GM12878 (cell line): Measurements from ENCODE around the gene SCAMP1. TPM values are rescaled to one million over a fixed set of nuclear protein-coding genes. Genes with fewer than 3 reads are reported as not detected.

Experiments used
- ATAC-seq: fragments of 200-7000 bp; cut with Tn5 transposase; 3 replicates; pipeline ENCODE4 v1.9.1; 2020; ENCODE audit warnings: mild to moderate bottlenecking, moderate library complexity
- BruUV-seq: library from RNA; stranded (reverse); fragments of 400-500 nt; replicated peaks from 2 replicates; lab custom pipeline; 2021; lab: Mats Ljungman, UMichigan
- CTCF ChIA-PET: fragments of 300-600 bp; sonication (Branson Sonifier 250); formaldehyde crosslinking; extraction: SDS; loops from one replicate; lab custom pipeline; 2021; ENCODE audit warnings: inconsistent platforms; lab: Yijun Ruan, JAX
- POLR2A ChIA-PET: fragments of 350-600 bp; formaldehyde crosslinking; extraction: SDS; loops from one replicate; lab custom pipeline; 2021; ENCODE audit warnings: inconsistent platforms; lab: Charles Lee
- RAD21 ChIA-PET: fragments of 300-600 bp; sonication (Branson Sonifier 250); formaldehyde crosslinking; loops from one replicate; lab custom pipeline; 2023; ENCODE audit warnings: antibody characterized with exemption; ENCODE audit not compliant: unreplicated experiment; lab: Charles Lee
- SMC1A ChIA-PET: fragments of 300-600 bp; sonication (Branson Sonifier 250); formaldehyde crosslinking; loops from one replicate; lab custom pipeline; 2023; ENCODE audit not compliant: unreplicated experiment, uncharacterized antibody; lab: Charles Lee
- DNase-seq: peaks from one replicate; pipeline ENCODE4 v3.0.0-alpha.2; 2011; ENCODE audit warnings: low read depth, low spot score
- FAIRE-seq: peaks from 3 replicates; lab custom pipeline; 2011; peaks lifted over from hg19 to GRCh38; lab: Jason Lieb, UNC
- H2AFZ ChIP-seq: 2 replicates; pipeline ENCODE4 v1.6.0; 2011; ENCODE audit warnings: low read depth, low read length, control low read depth; ENCODE audit not compliant: control insufficient read depth
- H3K27ac ChIP-seq: 2 replicates; pipeline ENCODE4 v1.5.1; 2011; ENCODE audit warnings: control low read depth; ENCODE audit not compliant: control insufficient read depth, insufficient read depth
- H3K27me3 ChIP-seq, 2 experiments: replicated peaks in 1 of 2; 2 replicates each; pipeline versions ENCODE4 v1.6.0 to v1.6.1; 2011; ENCODE audit warnings: low read length in 1 of 2; ENCODE audit not compliant: control insufficient read depth in 2 of 2, insufficient read depth in 2 of 2
- H3K36me3 ChIP-seq, 2 experiments: 2 replicates each; pipeline ENCODE4 v1.5.1; 2011; ENCODE audit warnings: low read length in 1 of 2; ENCODE audit not compliant: control insufficient read depth in 2 of 2, insufficient read depth in 2 of 2
- H3K4me1 ChIP-seq: 2 replicates; pipeline ENCODE4 v1.6.1; 2011; ENCODE audit warnings: mild to moderate bottlenecking, low read length, moderate library complexity, mixed read lengths; ENCODE audit not compliant: control insufficient read depth, insufficient read depth
- H3K4me2 ChIP-seq: 2 replicates; pipeline ENCODE4 v1.6.0; 2011; ENCODE audit warnings: control low read depth; ENCODE audit not compliant: control insufficient read depth, insufficient read depth
- H3K4me3 ChIP-seq: fragments of 200-600 bp; sonication (generic); 2 replicates; pipeline ENCODE4 v1.5.1; 2016
- H3K79me2 ChIP-seq: 2 replicates; pipeline ENCODE4 v1.6.0; 2011; ENCODE audit warnings: low read length; ENCODE audit not compliant: control insufficient read depth, insufficient read depth
- H3K9ac ChIP-seq: 2 replicates; pipeline ENCODE4 v1.8.0; 2011; ENCODE audit warnings: low read length, control low read depth, mixed read lengths; ENCODE audit not compliant: control insufficient read depth, insufficient read depth
- H3K9me3 ChIP-seq: replicated peaks from 3 replicates; pipeline ENCODE4 v1.5.1; 2011; ENCODE audit warnings: mild to moderate bottlenecking, low read length; ENCODE audit not compliant: control insufficient read depth, insufficient read depth
- H4K20me1 ChIP-seq: 2 replicates; pipeline ENCODE4 v1.6.0; 2011; ENCODE audit not compliant: control insufficient read depth, insufficient read depth
- GATAD2B ChIP-seq: fragments of 450-650 bp; conservative IDR thresholded peaks from 2 replicates; pipeline ENCODE4 v1.6.1; 2017; ENCODE audit warnings: low read depth, mild to moderate bottlenecking, moderate library complexity
- HDAC6 ChIP-seq: fragments of 200-600 bp; sonication (generic); IDR thresholded peaks from one replicate; pipeline ENCODE4 v1.8.0; 2017; ENCODE audit warnings: antibody characterized with exemption; ENCODE audit not compliant: unreplicated experiment
- IKZF2 ChIP-seq, 2 experiments: fragments of 450-650 bp; IDR thresholded peaks; 2 replicates each; pipeline ENCODE4 v1.6.1; 2017; ENCODE audit warnings: mild to moderate bottlenecking in 2 of 2, moderate library complexity in 2 of 2
- JUNB ChIP-seq: IDR thresholded peaks from 2 replicates; pipeline ENCODE4 v1.6.1; 2016; ENCODE audit warnings: antibody characterized with exemption, mild to moderate bottlenecking
- POLR2AphosphoS2 ChIP-seq: IDR thresholded peaks from 2 replicates; pipeline ENCODE4 v1.6.1; 2011; ENCODE audit warnings: low read depth, mild to moderate bottlenecking, low read length, improper control_type of control experiment, moderate library complexity
- SMAD5 ChIP-seq: IDR thresholded peaks from 2 replicates; pipeline ENCODE4 v1.6.1; 2016; ENCODE audit warnings: antibody characterized with exemption, low read depth
- SMC3 ChIP-seq: IDR thresholded peaks from 2 replicates; pipeline ENCODE4 v1.6.1; 2011; ENCODE audit warnings: low read length, improper control_type of control experiment, borderline replicate concordance
- YY1 ChIP-seq: IDR thresholded peaks from 2 replicates; pipeline ENCODE4 v1.6.1; 2011; ENCODE audit warnings: low read depth, mild to moderate bottlenecking, low read length
- ZNF24 ChIP-seq: fragments of 450-650 bp; IDR thresholded peaks from 2 replicates; pipeline ENCODE4 v1.6.1; 2017; ENCODE audit warnings: antibody characterized with exemption, mild to moderate bottlenecking
- WGBS: methylation state at CpG from one replicate; pipeline ENCODE4 v1.1.6; 2016; ENCODE audit warnings: low lambda C conversion rate; ENCODE audit not compliant: insufficient replicate concordance, insufficient coverage; ENCODE audit errors: missing lambda C conversion rate; 5-methylcytosine and 5-hydroxymethylcytosine counted together
- in situ Hi-C: fragments of 300-500 bp; cut with MboI; formaldehyde crosslinking; loops from 9 replicates; pipeline ENCODE4 v1.14.3; 2018; ENCODE audit warnings: mixed read lengths
- intact Hi-C: fragments of 100-400 bp; cut with micrococcal nuclease; formaldehyde crosslinking; loops from one replicate; pipeline ENCODE4 v1.14.2; 2022; ENCODE audit not compliant: unreplicated experiment
- polyA plus RNA-seq, 11 experiments: library from polyadenylated mRNA; depleted of rRNA in 4 of 11; unstranded in 6 of 11; stranded (reverse) in 5 of 11; fragments of >200 nt; fragmentation: Nextera tagmentation in 4 of 11; fragmentation: Illumina TruSeq in 1 of 11; extraction: Ambion mirVana in 4 of 11; extraction: Trizol in 1 of 11; gene quantifications; 1 replicate in 1 of 11; 2 replicates in 10 of 11; pipeline versions ENCODE4 v1.2.1 to v1.2.3, GENCODE V29; 2011 to 2016; ENCODE audit warnings: inconsistent platforms in 2 of 11, missing spikeins in 2 of 11, low read depth in 1 of 11
- total RNA-seq, 4 experiments: library from RNA; depleted of rRNA in 3 of 4; stranded (reverse); fragments of >200 nt in 3 of 4; fragmentation: Illumina TruSeq in 1 of 4; extraction: Trizol in 1 of 4; gene quantifications; 2 replicates each; pipeline versions ENCODE4 v1.2.1 to v1.2.3, GENCODE V29; 2013 to 2021
- TF ChIP-seq, protein P1 (sequence below): fragments of 450-650 bp; IDR thresholded peaks from 2 replicates; pipeline ENCODE4 v1.6.1; 2017; ENCODE audit warnings: mild to moderate bottlenecking, moderate library complexity
- TF ChIP-seq, protein P2 (sequence below): fragments of 150-350 bp; IDR thresholded peaks from 2 replicates; pipeline ENCODE4 v1.6.1; 2014; ENCODE audit warnings: mild to moderate bottlenecking, low read depth, low read length
- TF ChIP-seq, protein P3 (sequence below): fragments of 450-650 bp; IDR thresholded peaks from 2 replicates; pipeline ENCODE4 v1.6.1; 2017; ENCODE audit warnings: borderline replicate concordance
- TF ChIP-seq, protein P4 (sequence below), 3 experiments: IDR thresholded peaks in 2 of 3; conservative IDR thresholded peaks in 1 of 3; 2 replicates each; pipeline ENCODE4 v1.5.1; 2011; ENCODE audit warnings: low read depth in 3 of 3, low read length in 3 of 3, mild to moderate bottlenecking in 3 of 3, control low read depth in 2 of 3, moderate library complexity in 2 of 3, inconsistent platforms in 1 of 3, mixed read lengths in 1 of 3; ENCODE audit not compliant: control insufficient read depth in 2 of 3, insufficient read depth in 1 of 3; ENCODE audit errors: extremely low read depth in 1 of 3
- TF ChIP-seq, protein P5 (sequence below): IDR thresholded peaks from 2 replicates; pipeline ENCODE4 v1.6.1; 2011; ENCODE audit warnings: borderline replicate concordance, low read depth, mild to moderate bottlenecking, moderate library complexity, mixed read lengths, low read length; ENCODE audit not compliant: insufficient read depth; ENCODE audit errors: extremely low read length

The SCAMP1 gene
- total and polyA plus RNA-seq, 10 of the 15 experiments (the other 5 are each of a cell fraction or from before 2014, with no cell fraction given), result 6.4 to 27.9 (median 20.0) TPM

DNA sequence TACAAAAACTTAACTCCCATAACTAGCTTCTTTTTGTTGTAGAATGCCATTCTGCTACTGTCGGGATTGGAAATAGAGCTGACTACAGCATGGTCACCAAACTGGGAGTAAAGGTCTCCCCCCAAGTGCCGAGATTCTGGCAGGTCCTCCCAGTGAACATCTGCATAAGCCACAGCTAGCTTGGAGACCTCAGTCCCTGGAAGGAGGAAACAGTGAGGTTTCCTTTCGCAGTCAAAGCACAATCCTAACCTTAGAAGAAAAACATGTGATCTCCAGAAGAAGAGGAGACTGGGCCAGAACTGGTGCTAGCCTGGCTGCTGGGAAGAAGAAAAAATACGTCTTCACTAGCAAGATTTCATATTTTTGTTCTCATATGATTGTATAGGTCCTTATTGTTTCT lies 127.4 kb downstream of the SCAMP1 start:
- FAIRE-seq, result no peak
- ChIA-PET POLR2A (no interaction called here), RAD21 (no interaction called here), SMC1A (interaction anchor here (0.7 to 1.5 kb wide), 2 partner anchors 16 to 168 kb away, joined by 3 to 5 read pairs; no protein-coding TSS in a partner anchor), CTCF (interaction anchor here (0.7 to 1.5 kb wide), 8 partner anchors 16 to 460 kb away, joined by 3 to 4 read pairs (median 3); no protein-coding TSS in a partner anchor)
- BruUV-seq, result no TSS peak
- H3K9ac ChIP-seq, result no peak overlapping the region
- intact Hi-C loops (no loop called here), in situ Hi-C loops (no loop called here)
- whole genome bisulfite sequencing, result 97% methylated on average over 4 of the region's 4 CpGs
- no peak overlapping the region for H3K27ac ChIP-seq
- no peaks in the 10 kb centered on the region for H3K27me3 ChIP-seq
- H3K4me1 ChIP-seq, result peaks cover 15% of the 10 kb centered on the region
- H4K20me1 ChIP-seq, result no peaks in the 10 kb centered on the region; the same call in 1 of the 2 replicates
- H3K36me3 ChIP-seq, result peaks cover 9 to 26% of the 10 kb centered on the region in 2 experiments; a peak in 3 of 4 replicates
- H3K79me2 ChIP-seq, result no peaks in the 10 kb centered on the region
- no peak overlapping the region for H3K4me3 ChIP-seq
- no peaks in the 10 kb centered on the region for H3K9me3 ChIP-seq
- no peak overlapping the region for H2AFZ ChIP-seq
- no peak for ATAC-seq
- no peak overlapping the region for H3K4me2 ChIP-seq
- DNase-seq, result no peak
- TF ChIP-seq, protein P1, sequence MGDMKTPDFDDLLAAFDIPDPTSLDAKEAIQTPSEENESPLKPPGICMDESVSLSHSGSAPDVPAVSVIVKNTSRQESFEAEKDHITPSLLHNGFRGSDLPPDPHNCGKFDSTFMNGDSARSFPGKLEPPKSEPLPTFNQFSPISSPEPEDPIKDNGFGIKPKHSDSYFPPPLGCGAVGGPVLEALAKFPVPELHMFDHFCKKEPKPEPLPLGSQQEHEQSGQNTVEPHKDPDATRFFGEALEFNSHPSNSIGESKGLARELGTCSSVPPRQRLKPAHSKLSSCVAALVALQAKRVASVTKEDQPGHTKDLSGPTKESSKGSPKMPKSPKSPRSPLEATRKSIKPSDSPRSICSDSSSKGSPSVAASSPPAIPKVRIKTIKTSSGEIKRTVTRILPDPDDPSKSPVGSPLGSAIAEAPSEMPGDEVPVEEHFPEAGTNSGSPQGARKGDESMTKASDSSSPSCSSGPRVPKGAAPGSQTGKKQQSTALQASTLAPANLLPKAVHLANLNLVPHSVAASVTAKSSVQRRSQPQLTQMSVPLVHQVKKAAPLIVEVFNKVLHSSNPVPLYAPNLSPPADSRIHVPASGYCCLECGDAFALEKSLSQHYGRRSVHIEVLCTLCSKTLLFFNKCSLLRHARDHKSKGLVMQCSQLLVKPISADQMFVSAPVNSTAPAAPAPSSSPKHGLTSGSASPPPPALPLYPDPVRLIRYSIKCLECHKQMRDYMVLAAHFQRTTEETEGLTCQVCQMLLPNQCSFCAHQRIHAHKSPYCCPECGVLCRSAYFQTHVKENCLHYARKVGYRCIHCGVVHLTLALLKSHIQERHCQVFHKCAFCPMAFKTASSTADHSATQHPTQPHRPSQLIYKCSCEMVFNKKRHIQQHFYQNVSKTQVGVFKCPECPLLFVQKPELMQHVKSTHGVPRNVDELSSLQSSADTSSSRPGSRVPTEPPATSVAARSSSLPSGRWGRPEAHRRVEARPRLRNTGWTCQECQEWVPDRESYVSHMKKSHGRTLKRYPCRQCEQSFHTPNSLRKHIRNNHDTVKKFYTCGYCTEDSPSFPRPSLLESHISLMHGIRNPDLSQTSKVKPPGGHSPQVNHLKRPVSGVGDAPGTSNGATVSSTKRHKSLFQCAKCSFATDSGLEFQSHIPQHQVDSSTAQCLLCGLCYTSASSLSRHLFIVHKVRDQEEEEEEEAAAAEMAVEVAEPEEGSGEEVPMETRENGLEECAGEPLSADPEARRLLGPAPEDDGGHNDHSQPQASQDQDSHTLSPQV, result no peak
- TF ChIP-seq GATAD2B, result no peak
- TF ChIP-seq SMAD5, result no peak
- TF ChIP-seq IKZF2 (IDR thresholded peaks at IDR 0.05), result no peak
- TF ChIP-seq JUNB, result no peak
- no peak for TF ChIP-seq YY1
- TF ChIP-seq ZNF24, result no peak
- TF ChIP-seq, protein P2, sequence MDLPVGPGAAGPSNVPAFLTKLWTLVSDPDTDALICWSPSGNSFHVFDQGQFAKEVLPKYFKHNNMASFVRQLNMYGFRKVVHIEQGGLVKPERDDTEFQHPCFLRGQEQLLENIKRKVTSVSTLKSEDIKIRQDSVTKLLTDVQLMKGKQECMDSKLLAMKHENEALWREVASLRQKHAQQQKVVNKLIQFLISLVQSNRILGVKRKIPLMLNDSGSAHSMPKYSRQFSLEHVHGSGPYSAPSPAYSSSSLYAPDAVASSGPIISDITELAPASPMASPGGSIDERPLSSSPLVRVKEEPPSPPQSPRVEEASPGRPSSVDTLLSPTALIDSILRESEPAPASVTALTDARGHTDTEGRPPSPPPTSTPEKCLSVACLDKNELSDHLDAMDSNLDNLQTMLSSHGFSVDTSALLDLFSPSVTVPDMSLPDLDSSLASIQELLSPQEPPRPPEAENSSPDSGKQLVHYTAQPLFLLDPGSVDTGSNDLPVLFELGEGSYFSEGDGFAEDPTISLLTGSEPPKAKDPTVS, result no peak
- TF ChIP-seq, protein P3, sequence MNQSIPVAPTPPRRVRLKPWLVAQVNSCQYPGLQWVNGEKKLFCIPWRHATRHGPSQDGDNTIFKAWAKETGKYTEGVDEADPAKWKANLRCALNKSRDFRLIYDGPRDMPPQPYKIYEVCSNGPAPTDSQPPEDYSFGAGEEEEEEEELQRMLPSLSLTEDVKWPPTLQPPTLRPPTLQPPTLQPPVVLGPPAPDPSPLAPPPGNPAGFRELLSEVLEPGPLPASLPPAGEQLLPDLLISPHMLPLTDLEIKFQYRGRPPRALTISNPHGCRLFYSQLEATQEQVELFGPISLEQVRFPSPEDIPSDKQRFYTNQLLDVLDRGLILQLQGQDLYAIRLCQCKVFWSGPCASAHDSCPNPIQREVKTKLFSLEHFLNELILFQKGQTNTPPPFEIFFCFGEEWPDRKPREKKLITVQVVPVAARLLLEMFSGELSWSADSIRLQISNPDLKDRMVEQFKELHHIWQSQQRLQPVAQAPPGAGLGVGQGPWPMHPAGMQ, result no peak
- TF ChIP-seq, protein P4, sequence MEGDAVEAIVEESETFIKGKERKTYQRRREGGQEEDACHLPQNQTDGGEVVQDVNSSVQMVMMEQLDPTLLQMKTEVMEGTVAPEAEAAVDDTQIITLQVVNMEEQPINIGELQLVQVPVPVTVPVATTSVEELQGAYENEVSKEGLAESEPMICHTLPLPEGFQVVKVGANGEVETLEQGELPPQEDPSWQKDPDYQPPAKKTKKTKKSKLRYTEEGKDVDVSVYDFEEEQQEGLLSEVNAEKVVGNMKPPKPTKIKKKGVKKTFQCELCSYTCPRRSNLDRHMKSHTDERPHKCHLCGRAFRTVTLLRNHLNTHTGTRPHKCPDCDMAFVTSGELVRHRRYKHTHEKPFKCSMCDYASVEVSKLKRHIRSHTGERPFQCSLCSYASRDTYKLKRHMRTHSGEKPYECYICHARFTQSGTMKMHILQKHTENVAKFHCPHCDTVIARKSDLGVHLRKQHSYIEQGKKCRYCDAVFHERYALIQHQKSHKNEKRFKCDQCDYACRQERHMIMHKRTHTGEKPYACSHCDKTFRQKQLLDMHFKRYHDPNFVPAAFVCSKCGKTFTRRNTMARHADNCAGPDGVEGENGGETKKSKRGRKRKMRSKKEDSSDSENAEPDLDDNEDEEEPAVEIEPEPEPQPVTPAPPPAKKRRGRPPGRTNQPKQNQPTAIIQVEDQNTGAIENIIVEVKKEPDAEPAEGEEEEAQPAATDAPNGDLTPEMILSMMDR (IDR thresholded peaks at IDR 0.05 in 2 of 3, conservative IDR thresholded peaks at IDR 0.05 in 1 of 3; ENCODE audit: control insufficient read depth in 2 of 3, extremely low read depth in 1 of 3, insufficient read depth in 1 of 3, low read depth in 3 of 3, low read length in 3 of 3), result no peak
- TF ChIP-seq POLR2AphosphoS2, result no peak
- no peak for TF ChIP-seq SMC3
- TF ChIP-seq HDAC6, result no peak
- TF ChIP-seq, protein P5, sequence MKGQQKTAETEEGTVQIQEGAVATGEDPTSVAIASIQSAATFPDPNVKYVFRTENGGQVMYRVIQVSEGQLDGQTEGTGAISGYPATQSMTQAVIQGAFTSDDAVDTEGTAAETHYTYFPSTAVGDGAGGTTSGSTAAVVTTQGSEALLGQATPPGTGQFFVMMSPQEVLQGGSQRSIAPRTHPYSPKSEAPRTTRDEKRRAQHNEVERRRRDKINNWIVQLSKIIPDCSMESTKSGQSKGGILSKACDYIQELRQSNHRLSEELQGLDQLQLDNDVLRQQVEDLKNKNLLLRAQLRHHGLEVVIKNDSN, result no peak
